ENCODE measurements around the gene CD109.
"Not testable (repeated sequence)": the region's sequence is repeated elsewhere in the genome, so short reads cannot be mapped to it uniquely, and the experiment has no call there.

CD109 gene

DNA sequence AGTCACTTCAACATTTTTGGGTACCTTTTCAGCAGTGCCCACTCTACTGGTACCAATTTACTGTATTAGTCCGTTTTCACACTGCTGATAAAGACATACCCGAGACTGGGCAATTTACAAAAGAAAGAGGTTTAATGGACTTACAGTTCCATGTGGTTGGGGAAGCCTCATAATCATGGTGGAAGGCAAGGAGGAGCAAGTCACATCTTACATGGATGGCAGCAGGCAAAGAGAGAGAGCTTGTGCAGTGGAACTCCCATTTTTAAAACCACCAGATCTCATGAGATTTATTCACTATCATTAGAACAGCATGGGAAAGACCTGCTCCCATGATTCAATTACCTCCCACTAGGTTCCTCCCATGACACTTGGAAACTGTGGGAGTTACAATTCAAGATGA lies 12.4 kb upstream of the CD109 start:
- DNase-seq (ENCODE audit: low read depth in 2 of 2) = not testable (repeated sequence)

DNA sequence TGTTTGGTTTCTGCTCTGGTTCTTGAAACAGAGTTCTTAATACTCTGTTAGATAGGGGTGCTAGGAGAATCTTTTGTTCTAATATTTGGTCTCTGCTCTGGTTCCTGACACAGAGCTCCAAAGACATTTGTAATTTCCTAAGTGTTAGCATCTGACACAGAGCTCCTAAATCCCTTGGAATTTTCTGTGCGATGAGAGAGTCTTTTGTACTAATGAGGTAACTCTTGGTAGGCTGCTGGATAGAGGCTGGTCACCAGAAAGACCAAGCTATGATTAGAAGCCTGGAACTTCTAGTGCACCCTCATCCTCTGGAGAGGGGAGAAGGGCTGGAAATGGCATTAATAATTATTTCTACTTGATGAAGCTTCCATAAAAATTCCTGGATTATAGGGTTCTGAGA lies 7.7 kb upstream of the CD109 start:
- DNase-seq (ENCODE audit: low read depth in 2 of 2) = no peak

DNA sequence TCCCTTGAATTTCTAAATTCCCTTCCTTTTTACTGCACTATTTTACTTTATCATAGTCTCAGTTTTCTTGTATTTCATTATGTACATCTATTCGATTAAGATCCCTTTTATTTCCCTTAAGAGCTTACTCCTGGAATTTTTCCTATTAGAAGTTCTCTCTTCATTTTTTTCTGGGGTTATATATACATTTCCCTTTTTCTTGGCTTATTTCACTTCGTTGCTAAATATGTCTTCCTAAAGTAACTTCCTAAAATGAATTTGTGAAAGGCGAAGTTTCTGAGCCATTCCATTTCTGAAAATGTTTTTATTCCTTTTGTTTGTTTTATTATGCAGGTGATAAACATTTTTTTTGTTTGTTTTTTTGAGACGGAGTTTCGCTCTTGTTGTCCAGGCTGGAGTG lies 5.9 kb upstream of the CD109 start:
- no peak for DNase-seq (ENCODE audit: low read depth in 2 of 2)

DNA sequence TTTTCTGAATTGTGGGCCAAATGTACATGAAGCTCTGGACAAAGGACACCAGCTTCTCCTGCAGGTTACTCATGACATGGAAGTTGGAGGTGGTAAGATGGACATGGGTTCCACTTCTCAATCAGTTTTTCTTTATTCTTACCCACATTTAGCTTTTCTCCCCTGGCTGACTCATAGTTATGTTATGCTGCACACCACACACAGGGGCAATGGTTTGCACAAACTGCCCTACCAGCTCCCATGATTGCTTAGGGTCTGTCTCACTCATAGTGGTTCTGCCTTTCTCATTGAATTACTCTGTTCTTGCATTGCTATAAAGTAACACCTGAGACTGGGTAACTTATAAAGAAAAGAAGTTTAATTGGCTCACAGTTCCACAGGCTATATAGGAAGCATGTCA lies 4.5 kb upstream of the CD109 start:
- DNase-seq (ENCODE audit: low read depth in 2 of 2) = no peak

DNA sequence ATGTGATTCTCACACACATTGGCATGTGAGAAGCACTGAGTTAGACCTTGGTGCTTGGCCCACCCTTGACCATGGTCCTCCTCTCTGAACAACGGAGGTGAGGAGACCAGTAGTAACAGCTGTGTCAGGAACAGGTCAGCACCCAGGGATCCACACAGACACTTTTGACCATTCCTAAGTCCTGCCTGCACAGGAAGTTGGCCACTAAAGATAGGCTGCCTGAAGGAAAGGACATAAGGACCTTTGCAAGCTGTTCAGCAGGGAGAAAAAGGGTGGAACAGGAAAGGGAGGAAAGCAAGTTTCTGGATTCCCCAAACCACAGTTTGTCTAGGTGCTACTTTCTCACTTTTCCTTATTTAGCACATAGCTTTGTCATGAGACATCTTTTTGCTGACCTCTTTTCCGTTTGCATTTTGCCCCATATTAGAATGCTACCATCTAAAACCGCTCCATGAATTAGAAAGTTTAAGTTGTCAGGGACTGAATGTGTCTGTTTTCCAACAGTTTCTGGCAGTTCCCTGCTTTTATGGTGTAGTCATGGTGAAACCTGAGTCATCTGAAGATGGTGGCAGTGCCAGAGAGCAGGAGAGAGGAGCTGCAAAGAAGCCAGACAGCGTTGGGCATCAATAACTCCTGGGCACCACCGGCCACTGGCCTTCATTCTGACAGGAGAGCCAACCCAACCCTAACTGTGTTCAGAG lies 1.1 kb upstream of the CD109 start:
- no peak for DNase-seq (ENCODE audit: low read depth in 2 of 2)

DNA sequence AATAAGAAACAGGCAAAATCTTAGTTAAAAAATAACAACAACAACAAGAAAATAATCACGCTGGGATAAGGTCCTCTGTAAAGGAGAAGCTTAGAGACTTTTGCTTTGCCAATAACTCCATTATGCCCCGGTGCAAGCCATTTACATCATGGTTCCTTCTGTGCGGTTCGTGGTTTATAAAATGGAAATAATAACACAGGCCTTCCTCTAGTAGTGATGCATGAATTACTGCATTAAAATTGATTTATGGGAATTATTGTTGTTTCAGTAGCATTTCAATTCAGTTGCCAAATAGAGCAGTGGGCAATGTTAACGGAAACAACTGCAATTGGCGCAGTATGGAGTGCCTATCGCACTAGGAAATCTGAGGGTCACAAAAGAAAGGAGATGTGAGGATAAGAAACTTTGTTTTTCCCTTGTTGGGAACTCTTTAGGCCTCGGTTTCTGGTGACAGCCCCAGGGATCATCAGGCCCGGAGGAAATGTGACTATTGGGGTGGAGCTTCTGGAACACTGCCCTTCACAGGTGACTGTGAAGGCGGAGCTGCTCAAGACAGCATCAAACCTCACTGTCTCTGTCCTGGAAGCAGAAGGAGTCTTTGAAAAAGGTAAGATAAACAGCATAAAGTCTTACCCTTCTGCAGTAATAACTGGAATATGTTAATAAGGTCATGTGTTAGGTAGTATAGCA lies 1.1 kb downstream of the CD109 start:
- DNase-seq (ENCODE audit: low read depth in 2 of 2) = no peak

DNA sequence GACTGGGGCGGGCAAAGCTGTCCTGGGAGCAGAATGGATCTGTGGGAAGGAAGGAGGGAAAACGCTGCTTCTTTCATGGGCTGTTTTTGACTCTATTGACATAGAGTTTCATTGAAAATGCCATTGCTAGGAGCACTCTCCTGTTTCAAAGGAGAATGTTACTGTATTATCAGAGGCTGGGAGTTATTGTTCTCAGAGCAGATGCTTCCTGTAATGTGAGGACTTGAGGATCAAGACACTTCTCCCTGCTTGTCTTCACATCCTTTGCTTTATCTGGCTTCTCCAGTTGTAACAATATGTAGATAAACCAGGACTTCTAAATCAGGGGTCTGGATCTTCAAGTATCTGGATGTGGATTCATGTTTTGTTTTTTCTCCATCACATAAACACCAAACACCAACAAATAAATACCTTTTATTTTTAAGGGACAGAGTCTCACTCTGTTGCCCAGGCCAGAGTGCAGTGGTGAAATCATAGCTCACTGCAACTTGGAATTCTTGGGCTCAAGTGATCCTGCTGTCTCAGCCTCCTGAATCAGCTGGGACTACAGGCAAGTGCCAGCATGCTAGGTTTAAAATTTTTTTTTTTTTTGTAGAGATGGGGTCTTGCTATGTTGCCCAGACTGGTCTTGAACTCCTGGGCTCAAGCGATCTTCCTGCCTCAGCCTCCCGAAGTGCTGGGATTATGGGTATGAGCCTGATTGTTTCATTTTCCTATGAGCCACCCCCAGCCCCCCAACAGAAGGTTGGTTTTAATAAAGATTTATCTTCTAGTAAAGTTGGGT lies 3.9 kb downstream of the CD109 start:
- no peak for DNase-seq (ENCODE audit: low read depth in 2 of 2)

DNA sequence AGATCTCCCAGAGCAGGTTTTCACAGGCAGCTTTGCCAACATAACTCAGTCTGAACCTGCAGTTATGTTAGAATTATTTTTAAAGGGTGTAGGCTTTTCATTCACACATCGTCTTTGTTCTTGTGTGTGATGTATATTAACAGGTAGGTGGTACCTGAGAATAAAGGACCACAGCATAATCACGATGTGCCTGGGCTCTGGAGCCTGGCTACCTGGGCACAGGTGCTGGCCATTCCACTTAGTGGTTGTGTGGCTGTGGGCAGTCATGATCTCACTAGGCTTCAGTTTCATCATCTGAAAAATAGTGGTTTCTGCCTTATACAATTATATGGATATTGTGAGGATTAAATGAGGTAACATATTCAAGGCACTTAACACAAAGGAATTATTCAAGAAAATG lies 6.4 kb downstream of the CD109 start:
- DNase-seq (ENCODE audit: low read depth in 2 of 2) = no peak

- no peak for DNase-seq (ENCODE audit: low read depth in 2 of 2)
Observed at GRCh38 chr6:73703466-73703865, 7.5 kb downstream of the CD109 start.

GRCh38 chr6:73704260-73704659 lies 8.3 kb downstream of the CD109 start:
- peak in 1 of 2 experiments; percentile 43 for DNase-seq (ENCODE audit: low read depth in 2 of 2)

- no peak for DNase-seq (ENCODE audit: low read depth in 2 of 2)
Observed at GRCh38 chr6:73704798-73705197, 8.8 kb downstream of the CD109 start.

DNA sequence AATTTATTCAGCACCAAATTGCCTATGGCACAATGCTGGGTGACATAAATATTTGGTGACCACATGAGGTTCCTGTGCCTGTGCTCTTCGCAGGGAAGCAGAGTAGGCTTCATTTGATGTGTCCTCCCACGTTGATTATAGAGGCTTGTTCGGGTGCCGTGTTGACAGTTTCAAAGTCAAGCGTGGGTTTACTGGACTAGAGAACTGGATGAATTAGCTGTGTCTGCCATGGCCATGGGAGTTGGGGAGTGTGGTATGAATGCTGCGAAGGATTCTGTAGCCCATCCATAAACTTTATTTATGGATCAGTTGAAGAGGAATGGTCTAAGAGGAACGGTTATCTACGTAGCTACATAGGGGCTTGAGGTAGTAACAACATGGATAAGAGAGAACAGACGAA lies 11.0 kb downstream of the CD109 start:
- no peak for DNase-seq (ENCODE audit: low read depth in 2 of 2)

GRCh38 chr6:73710470-73710869 lies 14.5 kb downstream of the CD109 start:
- no peak for DNase-seq (ENCODE audit: low read depth in 2 of 2)

DNA sequence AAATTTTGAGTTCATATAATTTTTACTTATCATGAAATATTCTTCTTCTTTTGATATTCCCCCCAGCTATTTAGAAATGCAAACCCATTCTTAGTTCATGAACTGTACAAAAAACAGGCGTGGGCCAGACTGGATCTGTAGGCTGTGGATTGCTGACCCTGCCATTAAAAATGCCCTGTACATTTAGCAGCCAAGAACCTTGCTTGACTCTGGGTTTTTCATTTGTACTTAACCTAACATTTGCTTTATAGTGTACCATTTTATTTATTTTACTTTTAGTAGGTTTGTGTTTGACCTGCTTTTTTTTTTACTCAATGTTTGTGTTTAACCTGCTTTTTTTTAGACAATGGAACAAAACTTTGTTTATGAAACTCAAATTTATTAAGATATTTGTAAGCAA lies 14.9 kb downstream of the CD109 start:
- no peak for DNase-seq (ENCODE audit: low read depth in 2 of 2)

DNA sequence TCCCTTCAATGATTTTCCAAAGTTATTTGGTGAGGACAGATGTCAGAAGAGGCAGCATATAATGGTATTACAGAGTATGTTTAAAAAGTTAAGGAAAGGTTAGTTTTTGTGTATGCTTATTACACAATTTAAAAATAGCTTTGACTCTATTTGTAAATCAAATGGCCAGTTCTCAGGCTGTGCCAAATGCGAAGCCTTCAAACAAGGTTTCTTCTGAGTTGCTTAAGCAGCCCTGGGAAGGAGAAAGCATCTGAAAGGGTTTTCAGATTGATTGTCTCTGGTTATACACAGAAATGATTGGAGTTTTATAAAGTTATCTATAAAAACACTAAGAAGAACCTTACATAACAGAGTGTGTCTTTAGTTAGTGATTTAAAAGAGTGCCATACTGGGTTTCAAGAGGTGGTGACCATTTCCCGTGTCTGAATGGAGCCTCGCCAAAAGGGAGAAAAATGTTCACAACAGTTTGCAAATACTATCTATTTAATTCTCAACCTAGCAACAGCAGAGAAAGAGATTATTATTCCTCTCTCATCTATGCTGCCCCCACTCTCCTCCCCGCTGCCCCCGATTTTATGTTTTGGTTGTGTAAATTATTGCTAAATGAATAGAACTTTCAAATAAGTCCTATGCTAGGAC lies 16.7 kb downstream of the CD109 start:
- no peak for DNase-seq (ENCODE audit: low read depth in 2 of 2)

DNA sequence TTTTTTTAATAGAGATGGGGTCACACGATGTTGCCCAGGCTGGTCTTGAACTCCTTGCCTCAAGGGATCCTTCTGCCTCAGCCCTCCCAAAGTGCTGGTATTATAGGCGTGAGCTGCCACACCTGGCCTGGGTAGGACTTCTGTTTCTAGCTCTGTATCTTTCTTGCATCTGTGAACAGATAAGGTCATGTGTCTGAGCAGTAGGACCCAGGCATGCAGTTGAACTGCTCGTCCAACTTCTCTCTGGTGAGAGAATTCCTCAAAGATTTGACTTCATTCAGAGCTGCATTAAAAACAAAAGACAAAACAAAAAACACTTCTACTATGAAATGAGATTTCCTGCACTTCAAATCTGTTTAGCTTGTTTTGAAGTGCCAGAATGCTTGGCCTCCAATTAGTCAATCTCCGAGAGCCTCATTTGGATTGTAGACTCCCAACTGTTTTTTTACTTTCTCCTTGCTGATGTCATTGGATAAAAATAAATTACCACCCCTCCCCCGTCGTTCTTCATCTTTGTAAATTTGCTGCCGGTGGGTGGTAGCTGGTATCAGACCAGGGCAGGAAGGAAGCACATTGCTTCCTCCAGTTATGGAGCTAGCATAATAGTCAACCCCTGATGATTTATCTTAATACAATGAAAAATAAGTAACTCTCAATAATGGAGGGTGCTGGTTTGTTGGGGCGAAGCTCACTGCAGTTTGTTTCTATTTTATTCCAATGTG lies 17.6 kb downstream of the CD109 start:
- no peak for DNase-seq (ENCODE audit: low read depth in 2 of 2)

DNA sequence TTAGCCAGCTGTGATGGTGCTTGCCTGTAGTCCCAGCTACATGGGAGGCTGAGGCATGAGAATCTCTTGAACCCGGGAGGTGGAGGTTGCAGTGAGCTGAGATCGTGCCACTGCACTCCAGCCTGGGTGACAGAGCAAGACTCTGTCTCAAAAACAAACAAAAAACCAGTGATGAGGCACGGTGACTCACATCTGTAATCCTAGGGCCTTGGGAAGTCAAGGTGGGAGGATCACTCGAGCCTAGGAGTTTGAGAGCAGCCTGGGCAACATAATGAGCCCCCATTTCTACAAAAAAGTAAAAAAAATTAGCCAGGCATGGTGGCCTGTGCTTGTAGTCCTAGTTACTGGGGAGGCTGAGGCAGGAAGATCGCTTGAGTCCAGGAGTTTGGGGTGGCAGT lies 19.1 kb downstream of the CD109 start:
- DNase-seq (ENCODE audit: low read depth in 2 of 2) = not testable (repeated sequence)

- DNase-seq (ENCODE audit: low read depth in 2 of 2) = no peak
Observed at GRCh38 chr6:73719046-73719445, 23.0 kb downstream of the CD109 start.

DNA sequence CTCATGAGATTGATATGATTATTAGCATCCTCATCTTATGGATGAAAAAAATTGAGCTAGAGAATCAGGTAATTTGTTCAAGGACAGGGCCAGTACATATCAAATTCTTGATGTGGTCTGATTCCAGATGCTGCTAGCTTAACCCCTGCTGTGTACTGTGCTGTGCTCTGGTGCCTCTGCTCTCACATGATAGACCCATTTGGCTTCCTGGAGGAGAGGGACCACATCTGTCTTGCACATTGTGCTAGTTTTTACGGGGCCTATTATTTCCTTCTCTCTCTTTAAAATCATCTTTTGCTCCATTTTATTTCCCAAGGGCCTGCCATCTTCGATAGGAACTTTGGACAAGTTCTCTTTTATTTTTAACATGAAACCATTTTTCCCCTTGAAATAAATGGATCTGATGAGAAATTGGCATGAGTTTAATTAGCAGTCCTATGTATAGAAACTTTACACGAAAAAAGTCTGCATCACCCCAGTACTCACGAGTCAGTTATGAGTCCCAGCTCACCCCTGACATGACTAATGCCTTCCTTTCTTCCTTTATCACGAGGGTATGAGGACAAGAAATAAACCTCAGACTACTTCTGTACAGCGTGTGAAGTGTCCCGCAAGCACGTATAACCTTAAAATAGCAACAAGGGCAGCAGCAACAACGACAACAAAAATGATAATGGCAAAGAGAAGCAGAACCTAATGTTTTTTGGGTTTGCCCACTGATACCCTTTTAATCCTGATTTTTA lies 26.5 kb downstream of the CD109 start:
- no peak for DNase-seq (ENCODE audit: low read depth in 2 of 2)

GRCh38 chr6:73723480-73723879 lies 27.5 kb downstream of the CD109 start:
- not testable (repeated sequence) for DNase-seq (ENCODE audit: low read depth in 2 of 2)

DNA sequence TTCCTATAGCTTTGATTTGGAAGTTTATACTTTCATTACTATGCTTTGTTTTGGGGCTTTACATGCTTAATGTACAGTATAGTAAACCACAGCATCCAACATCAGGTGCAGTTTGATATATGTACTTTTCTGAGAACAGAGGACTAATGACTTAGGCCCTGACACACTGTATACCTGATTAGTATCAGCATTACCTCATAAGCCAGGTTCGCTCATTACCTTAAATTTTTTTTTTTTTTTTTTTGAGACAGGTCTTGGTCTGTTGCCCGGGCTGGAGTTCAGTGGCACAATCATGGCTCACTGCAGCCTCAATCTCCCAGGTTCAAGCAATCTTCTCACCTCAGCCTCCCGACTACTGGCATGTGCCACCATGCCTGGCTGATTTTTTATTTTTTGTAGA lies 28.4 kb downstream of the CD109 start:
- no peak for DNase-seq (ENCODE audit: low read depth in 2 of 2)

All from stimulated activated CD4-positive, alpha-beta T cell treated with anti-CD3 and anti-CD28 coated beads, Interleukin-12 subunit alpha, Interleukin-12 subunit beta, amount 100 ng/mL, for 24 hours (primary cell).